ENCODE data around the gene APOBEC3H. TPM values are rescaled to one million over a fixed set of nuclear protein-coding genes. Genes with fewer than 3 reads are reported as not detected.
"Not testable (repeated sequence)": the region's sequence is repeated elsewhere in the genome, so short reads cannot be mapped to it uniquely, and the experiment has no call there.

APOBEC3H gene
- total RNA-seq (under 1 TPM in 1 of 4 donors, not detected in 3; 0.57 TPM), polyA plus RNA-seq (0.25 TPM)
- long read RNA-seq, donor 1 = 0 reads
- long read RNA-seq, donor 2 = 0 reads
- long read RNA-seq, donor 3 = 0 reads
- long read RNA-seq, donor 4 = 0 reads

DNA sequence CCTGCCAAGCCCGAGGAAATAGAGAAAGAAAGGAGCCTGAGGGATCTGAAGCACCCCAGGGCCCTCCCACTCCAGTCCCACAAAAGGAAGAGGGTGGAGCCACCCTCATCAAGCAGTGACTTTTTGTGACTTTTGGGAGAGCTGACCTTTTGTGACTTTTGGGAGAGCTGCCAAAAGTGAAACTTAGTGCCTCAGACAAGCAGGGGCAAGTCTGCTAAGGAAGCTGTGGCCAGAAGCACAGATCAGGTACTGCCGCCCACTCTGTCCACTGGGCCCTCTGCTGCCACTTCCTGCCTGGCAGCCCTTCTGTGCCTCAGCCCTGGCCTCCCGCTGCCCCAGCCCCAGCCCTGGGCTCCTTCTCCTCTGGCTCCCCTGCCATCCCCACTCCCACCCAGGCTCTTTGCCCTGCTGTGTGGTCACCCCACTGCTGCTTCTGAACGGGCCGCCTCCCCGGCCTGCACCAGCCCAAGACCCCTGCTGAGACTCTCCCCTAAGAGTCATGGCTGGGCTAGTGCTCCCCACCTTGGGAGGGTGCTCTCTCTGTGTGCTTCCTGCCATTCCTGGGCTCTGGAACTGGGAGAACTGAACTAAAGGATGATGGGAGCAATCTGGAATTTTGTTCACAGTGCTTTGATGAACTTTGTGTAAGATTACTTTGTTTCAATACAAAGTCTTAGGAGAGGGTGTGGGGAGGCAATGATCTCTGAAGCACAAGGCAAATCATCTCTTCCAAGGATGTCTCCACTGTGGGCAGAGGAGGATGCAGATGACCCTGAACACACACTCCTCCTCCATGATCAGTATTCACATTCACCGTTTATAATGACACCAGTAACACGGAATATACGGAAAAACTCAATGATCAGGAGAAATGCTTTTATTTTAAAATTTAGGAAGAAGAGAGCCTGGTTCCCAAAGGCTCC lies at the start of gene APOBEC3H:
Gene APOBEC3H, plus strand, starts transcription at position 147 of the 923 bp plus-strand sequence. CDS start 3,035 bp downstream, outside the sequence.
- Histone ChIP-seq H3K9me3 (ENCODE audit: control insufficient read depth, low read length) (no peaks in the 10 kb centered on the region), H3K4me3 (ENCODE audit: low read length) (no peak within 1 kb of the TSS), H3K27ac (ENCODE audit: low read length) (no peak within 1 kb of the TSS), H3K27me3 (ENCODE audit: control insufficient read depth, insufficient read depth) (no peaks in the 10 kb centered on the region), H3K4me1 (ENCODE audit: control insufficient read depth, insufficient read depth, low read length) (peaks cover 2% of the 10 kb centered on the region)
- ATAC-seq = peak; percentile 59 to 80
- DNase-seq = no peak
- intact Hi-C loops (cut with DNase I) = no loop called here
- WGBS = 74% methylated on average over 9 of the region's 9 CpGs

DNA sequence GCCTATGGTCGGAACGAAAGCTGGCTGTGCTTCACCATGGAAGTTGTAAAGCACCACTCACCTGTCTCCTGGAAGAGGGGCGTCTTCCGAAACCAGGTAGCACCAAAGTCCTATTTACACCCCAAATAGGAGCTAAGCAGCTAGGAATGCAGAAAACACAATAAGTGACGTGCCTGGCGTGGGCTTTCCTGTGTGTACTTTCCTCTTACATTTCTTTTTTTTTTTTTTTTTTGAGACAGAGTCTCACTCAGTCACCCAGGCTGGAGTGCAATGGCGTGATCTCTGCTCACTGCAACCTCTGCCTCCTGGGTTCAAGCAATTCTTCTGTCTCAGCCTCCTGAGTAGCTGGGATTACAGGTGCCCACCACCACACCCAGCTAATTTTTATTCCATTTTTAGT lies 47.6 kb upstream of the APOBEC3H start:
- DNase-seq; ATAC-seq; H3K4me1 ChIP-seq (ENCODE audit: control insufficient read depth, insufficient read depth, low read length); intact Hi-C loops (cut with DNase I); H3K4me3 ChIP-seq (ENCODE audit: low read length); H3K27ac ChIP-seq (ENCODE audit: low read length); H3K27me3 ChIP-seq (ENCODE audit: control insufficient read depth, insufficient read depth); H3K9me3 ChIP-seq (ENCODE audit: control insufficient read depth, low read length): not testable (repeated sequence)
- 91% methylated on average over 7 of the region's 7 CpGs for WGBS

DNA sequence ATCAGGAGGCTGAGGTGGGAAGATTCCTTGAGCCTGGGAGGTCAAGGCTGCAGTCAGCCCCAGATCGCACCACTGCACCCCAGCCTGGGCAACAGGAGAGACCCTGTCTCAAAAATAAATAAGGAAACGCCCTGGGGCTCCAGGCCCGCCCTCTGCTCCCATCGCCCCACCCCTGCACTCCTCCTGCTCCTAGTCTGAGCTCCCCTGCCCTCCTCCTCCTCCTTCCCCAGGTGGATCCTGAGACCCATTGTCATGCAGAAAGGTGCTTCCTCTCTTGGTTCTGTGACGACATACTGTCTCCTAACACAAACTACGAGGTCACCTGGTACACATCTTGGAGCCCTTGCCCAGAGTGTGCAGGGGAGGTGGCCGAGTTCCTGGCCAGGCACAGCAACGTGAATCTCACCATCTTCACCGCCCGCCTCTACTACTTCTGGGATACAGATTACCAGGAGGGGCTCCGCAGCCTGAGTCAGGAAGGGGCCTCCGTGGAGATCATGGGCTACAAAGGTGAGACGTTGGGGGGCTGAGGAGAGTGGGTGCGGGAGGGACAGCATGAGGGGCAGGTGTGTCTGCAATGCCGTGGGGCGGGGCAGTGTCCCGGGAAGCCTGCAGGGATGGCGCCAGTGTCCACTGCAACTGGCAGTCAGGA lies 45.1 kb upstream of the APOBEC3H start:
- H3K4me3 ChIP-seq (ENCODE audit: low read length); H3K27me3 ChIP-seq (ENCODE audit: control insufficient read depth, insufficient read depth); H3K4me1 ChIP-seq (ENCODE audit: control insufficient read depth, insufficient read depth, low read length); DNase-seq; ATAC-seq; H3K9me3 ChIP-seq (ENCODE audit: control insufficient read depth, low read length); intact Hi-C loops (cut with DNase I); H3K27ac ChIP-seq (ENCODE audit: low read length): not testable (repeated sequence)
- WGBS = 78% methylated on average over 16 of the region's 18 CpGs

DNA sequence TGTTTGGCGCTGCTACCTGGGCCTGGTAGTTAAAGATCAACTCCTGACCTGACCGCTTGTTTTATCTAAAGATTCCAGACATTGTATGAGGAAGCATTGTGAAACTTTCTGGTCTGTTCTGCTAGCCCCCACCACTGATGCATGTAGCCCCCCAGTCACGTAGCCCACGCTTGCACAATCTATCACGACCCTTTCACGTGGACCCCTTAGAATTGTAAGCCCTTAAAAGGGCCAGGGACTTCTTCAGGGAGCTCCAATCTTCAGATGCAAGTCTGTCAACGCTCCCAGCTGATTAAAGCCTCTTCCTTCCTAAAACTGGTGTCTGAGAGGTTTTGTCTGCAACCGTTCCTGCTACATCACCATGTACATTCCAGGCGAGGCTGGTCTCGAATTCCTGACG lies 41.4 kb upstream of the APOBEC3H start:
- H3K27ac ChIP-seq (ENCODE audit: low read length) = no peak overlapping the region
- WGBS = 89% methylated on average over 11 of the region's 11 CpGs
- H3K27me3 ChIP-seq (ENCODE audit: control insufficient read depth, insufficient read depth) = no peaks in the 10 kb centered on the region
- H3K4me1 ChIP-seq (ENCODE audit: control insufficient read depth, insufficient read depth, low read length) = no peaks in the 10 kb centered on the region
- no peak overlapping the region for H3K4me3 ChIP-seq (ENCODE audit: low read length)
- H3K9me3 ChIP-seq (ENCODE audit: control insufficient read depth, low read length) = no peaks in the 10 kb centered on the region
- no peak for ATAC-seq
- intact Hi-C loops (cut with DNase I) = no loop called here
- no peak for DNase-seq

DNA sequence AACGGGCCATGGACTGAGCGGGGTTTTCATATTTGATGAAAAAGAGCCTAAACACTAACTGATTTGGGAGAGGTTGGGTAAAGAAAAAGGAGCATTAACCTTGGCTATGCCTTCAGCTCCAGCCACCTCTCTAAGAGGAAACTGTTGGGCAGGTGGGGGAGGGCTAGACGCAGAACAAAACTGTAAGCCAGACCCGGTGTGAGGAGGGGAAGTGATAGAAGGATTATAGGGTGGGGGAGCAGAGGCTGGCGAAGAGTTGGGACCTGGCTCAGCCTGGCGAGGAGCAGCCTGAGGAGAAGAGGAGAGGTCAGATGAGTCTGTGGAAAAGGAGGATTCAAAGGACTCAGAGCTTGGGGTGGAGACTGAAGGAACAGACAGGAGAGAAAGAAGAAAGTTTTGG lies 35.8 kb upstream of the APOBEC3H start:
- H3K27ac ChIP-seq (ENCODE audit: low read length); H3K4me1 ChIP-seq (ENCODE audit: control insufficient read depth, insufficient read depth, low read length); intact Hi-C loops (cut with DNase I); DNase-seq; ATAC-seq; H3K9me3 ChIP-seq (ENCODE audit: control insufficient read depth, low read length); H3K4me3 ChIP-seq (ENCODE audit: low read length); H3K27me3 ChIP-seq (ENCODE audit: control insufficient read depth, insufficient read depth): not testable (repeated sequence)
- WGBS = 59% methylated on average over 6 of the region's 6 CpGs

DNA sequence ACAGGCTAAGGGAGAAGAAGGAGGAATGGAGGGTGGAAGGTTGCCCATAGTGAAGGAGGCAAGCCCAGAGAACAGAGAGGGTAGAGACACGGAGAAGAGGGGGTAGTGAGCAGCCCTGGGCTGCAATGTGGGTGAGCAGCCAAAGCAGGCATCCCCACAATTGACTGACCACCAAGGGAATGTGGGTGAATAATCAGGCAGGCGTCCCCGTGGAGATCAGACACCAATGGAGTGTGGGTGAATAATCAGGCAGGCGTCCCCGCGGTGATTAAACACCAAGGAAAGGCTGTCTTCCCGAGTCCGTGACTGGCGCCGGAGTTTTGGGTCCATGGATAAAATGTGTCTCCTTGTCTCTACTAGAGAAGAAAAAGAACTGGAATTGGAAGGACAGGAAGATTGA lies 35.1 kb upstream of the APOBEC3H start:
- H3K9me3 ChIP-seq (ENCODE audit: control insufficient read depth, low read length); H3K4me3 ChIP-seq (ENCODE audit: low read length); intact Hi-C loops (cut with DNase I); H3K4me1 ChIP-seq (ENCODE audit: control insufficient read depth, insufficient read depth, low read length); H3K27ac ChIP-seq (ENCODE audit: low read length); DNase-seq; H3K27me3 ChIP-seq (ENCODE audit: control insufficient read depth, insufficient read depth); ATAC-seq: not testable (repeated sequence)
- WGBS = 78% methylated on average over 10 of the region's 10 CpGs

DNA sequence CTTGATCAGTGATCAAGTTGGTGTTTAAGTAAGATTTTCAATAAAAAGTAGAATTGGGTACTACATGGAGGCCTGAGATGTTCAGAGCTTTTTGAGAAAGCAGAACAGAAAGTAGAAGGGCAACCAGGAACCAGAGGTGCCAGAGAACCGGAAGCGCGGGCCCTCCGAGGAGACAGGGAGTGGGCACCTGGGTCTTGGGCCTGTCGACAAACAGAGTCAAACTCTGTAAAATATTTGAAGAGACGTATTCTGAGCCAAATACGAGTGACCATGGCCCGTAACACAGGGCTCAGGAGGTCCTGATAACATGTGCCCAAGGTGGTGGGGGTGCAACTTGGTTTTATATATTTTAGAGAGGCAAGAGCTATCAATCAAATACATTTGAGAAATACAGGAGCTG lies 33.1 kb upstream of the APOBEC3H start:
- H3K4me1 ChIP-seq (ENCODE audit: control insufficient read depth, insufficient read depth, low read length); H3K27ac ChIP-seq (ENCODE audit: low read length); H3K4me3 ChIP-seq (ENCODE audit: low read length); H3K27me3 ChIP-seq (ENCODE audit: control insufficient read depth, insufficient read depth); H3K9me3 ChIP-seq (ENCODE audit: control insufficient read depth, low read length); DNase-seq; intact Hi-C loops (cut with DNase I); ATAC-seq: not testable (repeated sequence)
- WGBS = 84% methylated on average over 8 of the region's 8 CpGs

DNA sequence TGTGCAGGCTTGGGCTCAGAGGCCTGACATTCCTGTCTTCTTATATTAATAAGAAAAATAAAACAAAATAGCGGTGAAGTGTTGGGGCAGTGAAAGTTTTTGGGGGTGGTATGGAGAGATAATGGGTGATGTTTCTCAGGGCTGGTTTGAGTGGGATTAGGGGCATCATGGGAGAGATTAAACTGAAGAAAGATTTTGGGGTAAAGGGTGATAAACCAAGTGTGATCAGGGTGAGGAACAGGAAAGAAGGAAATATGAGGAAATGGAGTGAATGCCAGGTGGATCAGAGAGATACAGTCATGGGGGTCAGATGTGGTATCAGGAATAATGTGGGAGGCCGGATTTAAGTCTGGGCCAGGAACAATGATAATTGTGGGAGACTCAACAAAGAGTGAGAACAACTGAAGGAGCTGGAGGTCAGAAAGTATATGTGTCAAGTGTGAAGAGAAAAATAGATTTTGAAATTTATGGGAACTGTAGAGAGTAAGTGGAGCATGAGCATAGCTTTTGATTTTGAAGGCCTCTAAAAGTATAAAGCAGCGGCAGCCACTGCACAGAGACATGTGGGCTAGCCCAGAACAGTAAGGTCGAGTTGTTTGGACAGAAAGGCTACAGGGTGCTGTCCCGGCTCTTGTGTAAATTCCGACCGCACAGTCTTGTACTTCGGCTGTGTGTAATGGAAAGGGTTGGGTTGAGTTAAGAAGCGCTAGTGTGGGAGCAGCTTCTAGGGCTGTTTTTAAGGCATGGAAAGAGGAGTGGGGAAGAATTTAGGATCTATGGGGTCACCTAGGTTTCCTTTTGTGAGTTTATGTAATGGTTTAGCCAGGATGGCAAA lies 30.4 kb upstream of the APOBEC3H start:
- intact Hi-C loops (cut with DNase I); DNase-seq; ATAC-seq; H3K27me3 ChIP-seq (ENCODE audit: control insufficient read depth, insufficient read depth); H3K27ac ChIP-seq (ENCODE audit: low read length); H3K9me3 ChIP-seq (ENCODE audit: control insufficient read depth, low read length); H3K4me1 ChIP-seq (ENCODE audit: control insufficient read depth, insufficient read depth, low read length); H3K4me3 ChIP-seq (ENCODE audit: low read length): not testable (repeated sequence)
- WGBS = 88% methylated on average over 9 of the region's 9 CpGs

DNA sequence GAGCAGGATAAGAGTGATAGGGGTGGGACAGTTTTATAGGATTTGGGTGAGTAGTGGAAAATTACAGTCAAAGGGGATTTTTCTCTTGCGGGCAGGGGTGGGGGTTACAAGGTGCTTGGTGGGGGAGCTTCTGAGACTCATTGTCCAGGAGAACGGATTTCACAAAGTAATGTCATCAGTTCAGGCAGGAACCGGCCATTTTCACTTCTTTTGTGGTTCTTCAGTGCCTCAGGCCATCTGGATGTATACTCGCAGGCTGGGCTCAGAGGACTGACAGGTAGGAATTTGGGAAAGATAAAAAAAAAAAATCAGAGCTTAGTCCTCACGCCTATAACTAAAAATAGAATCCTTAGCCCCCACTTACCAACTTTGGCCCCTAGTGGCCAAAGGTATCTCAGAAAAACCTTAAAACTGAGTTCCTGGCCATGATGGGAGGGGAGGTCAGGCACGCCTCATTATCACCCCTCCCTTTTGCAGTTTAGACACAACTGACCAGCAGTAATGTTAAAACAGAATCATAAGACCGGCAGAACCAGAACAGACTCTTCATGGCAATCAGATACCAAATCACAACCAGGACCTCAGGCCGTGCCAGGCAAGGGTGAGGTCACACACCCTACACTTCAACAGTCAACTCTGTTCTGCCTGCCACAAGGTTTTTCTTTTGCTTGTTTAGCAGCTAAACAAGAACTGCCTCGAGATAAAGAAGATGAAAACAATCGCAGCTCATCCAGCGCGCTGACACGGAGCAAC lies 28.8 kb upstream of the APOBEC3H start:
- ATAC-seq = no peak
- WGBS = 48% methylated on average over 13 of the region's 13 CpGs
- no peak overlapping the region for H3K4me3 ChIP-seq (ENCODE audit: low read length)
- intact Hi-C loops (cut with DNase I) = no loop called here
- no peak for DNase-seq
- H3K9me3 ChIP-seq (ENCODE audit: control insufficient read depth, low read length) = no peaks in the 10 kb centered on the region
- no peaks in the 10 kb centered on the region for H3K4me1 ChIP-seq (ENCODE audit: control insufficient read depth, insufficient read depth, low read length)
- no peaks in the 10 kb centered on the region for H3K27me3 ChIP-seq (ENCODE audit: control insufficient read depth, insufficient read depth)
- no peak overlapping the region for H3K27ac ChIP-seq (ENCODE audit: low read length)

DNA sequence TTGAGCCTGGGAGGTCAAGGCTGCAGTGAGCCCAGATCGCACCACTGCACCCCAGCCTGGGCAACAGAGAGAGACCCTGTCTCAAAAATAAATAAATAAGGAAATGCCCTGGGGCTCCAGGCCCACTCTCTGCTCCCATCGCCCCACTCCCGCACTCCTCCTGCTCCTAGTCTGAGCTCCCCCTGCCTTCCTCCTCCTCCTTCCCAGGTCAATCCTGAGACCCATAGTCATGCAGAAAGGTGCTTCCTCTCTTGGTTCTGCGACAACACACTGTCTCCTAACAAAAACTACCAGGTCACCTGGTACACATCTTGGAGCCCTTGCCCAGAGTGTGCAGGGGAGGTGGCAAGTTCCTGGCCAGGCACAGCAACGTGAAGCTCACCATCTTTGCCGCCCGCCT lies 26.9 kb upstream of the APOBEC3H start:
- no peaks in the 10 kb centered on the region for H3K4me1 ChIP-seq (ENCODE audit: control insufficient read depth, insufficient read depth, low read length)
- ATAC-seq = no peak
- no peak overlapping the region for H3K27ac ChIP-seq (ENCODE audit: low read length)
- intact Hi-C loops (cut with DNase I) = no loop called here
- no peak for DNase-seq
- no peak overlapping the region for H3K4me3 ChIP-seq (ENCODE audit: low read length)
- 86% methylated on average over 7 of the region's 7 CpGs for WGBS
- no peaks in the 10 kb centered on the region for H3K27me3 ChIP-seq (ENCODE audit: control insufficient read depth, insufficient read depth)
- no peaks in the 10 kb centered on the region for H3K9me3 ChIP-seq (ENCODE audit: control insufficient read depth, low read length)
